ENCODE measurements around the gene MEDAG.

DNA sequence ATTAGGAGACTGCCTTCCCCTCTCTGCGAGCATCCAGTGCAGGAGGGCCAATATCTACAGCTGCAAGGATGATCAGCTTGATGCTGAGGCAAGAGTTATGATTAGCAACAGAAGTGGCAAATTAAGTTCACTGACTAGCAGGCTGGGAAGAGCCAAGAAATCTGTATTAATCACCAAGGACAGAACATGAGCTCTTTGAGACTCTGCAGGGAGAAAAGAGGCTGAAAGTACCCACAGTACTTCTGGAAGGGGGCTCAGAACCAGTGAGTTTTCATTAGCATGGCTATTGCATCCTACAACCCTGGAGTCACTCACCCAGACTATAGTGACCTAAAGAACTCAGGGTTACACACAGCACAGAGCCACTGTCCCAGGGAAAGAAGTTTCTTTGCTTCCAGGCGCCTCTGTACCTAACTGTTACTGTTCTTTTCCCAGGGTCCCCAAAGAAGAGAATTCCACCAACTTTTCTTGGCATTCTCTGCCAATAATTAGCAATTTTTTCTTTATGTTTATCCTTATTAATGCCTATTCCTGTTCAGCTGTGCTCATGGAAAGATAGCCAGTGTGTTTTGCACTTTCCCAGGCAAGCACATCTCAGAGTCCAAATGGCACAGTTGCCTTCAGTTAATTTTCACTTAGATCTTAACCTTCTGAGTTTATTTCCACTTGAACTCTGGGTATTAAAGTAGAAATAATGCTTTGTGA, 25.8 kb upstream of the MEDAG start:
- TF ChIP-seq, protein P1, sequence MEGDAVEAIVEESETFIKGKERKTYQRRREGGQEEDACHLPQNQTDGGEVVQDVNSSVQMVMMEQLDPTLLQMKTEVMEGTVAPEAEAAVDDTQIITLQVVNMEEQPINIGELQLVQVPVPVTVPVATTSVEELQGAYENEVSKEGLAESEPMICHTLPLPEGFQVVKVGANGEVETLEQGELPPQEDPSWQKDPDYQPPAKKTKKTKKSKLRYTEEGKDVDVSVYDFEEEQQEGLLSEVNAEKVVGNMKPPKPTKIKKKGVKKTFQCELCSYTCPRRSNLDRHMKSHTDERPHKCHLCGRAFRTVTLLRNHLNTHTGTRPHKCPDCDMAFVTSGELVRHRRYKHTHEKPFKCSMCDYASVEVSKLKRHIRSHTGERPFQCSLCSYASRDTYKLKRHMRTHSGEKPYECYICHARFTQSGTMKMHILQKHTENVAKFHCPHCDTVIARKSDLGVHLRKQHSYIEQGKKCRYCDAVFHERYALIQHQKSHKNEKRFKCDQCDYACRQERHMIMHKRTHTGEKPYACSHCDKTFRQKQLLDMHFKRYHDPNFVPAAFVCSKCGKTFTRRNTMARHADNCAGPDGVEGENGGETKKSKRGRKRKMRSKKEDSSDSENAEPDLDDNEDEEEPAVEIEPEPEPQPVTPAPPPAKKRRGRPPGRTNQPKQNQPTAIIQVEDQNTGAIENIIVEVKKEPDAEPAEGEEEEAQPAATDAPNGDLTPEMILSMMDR (conservative IDR thresholded peaks at IDR 0.05; ENCODE audit: low read length): no peak
- TF ChIP-seq EZH2phosphoT487 (IDR thresholded peaks at IDR 0.05; ENCODE audit: borderline replicate concordance): no peak
